RPMI7951 (cell line): Measurements from ENCODE around the gene RTCA. TPM values are rescaled to one million over a fixed set of nuclear protein-coding genes. Genes with fewer than 3 reads are reported as not detected.

Experiments used
- total RNA-seq: library from RNA; depleted of rRNA; stranded (reverse); fragments of >200 nt; shearing (Covaris generic); gene quantifications from 2 replicates; pipeline ENCODE4 v1.2.3, GENCODE V29; 2014; rRNA removed

RTCA gene
- total RNA-seq, 1 experiment from 2014 or later, result 42.8 TPM

Other genes starting within 250 kb of the RTCA start
- gene SASS6, start 133.3 kb upstream of the RTCA start, total RNA-seq, result 10.9 and 14.7 TPM in 2 replicates
- 21.5 and 24.4 TPM in 2 replicates for gene TRMT13, start 133.1 kb upstream of the RTCA start, total RNA-seq
- 0.60 and 1.1 TPM in 2 replicates for gene LRRC39, start 88.0 kb upstream of the RTCA start, total RNA-seq
- gene DBT, start 16.4 kb upstream of the RTCA start, total RNA-seq, result 4.7 and 4.9 TPM in 2 replicates
- gene CDC14A, start 86.3 kb downstream of the RTCA start, total RNA-seq, result 5.3 and 5.6 TPM in 2 replicates